ENCODE measurements around the gene ZNF275.
A peak's percentile ranks its signal among the peaks of the same experiment; 100 is the strongest.
"Not testable (repeated sequence)": the region's sequence is repeated elsewhere in the genome, so short reads cannot be mapped to it uniquely, and the experiment has no call there.

The ZNF275 gene

GRCh38 chrX:153320047-153320443 is 13.9 kb upstream of the ZNF275 start:
- DNase-seq, result not testable (repeated sequence)

DNA sequence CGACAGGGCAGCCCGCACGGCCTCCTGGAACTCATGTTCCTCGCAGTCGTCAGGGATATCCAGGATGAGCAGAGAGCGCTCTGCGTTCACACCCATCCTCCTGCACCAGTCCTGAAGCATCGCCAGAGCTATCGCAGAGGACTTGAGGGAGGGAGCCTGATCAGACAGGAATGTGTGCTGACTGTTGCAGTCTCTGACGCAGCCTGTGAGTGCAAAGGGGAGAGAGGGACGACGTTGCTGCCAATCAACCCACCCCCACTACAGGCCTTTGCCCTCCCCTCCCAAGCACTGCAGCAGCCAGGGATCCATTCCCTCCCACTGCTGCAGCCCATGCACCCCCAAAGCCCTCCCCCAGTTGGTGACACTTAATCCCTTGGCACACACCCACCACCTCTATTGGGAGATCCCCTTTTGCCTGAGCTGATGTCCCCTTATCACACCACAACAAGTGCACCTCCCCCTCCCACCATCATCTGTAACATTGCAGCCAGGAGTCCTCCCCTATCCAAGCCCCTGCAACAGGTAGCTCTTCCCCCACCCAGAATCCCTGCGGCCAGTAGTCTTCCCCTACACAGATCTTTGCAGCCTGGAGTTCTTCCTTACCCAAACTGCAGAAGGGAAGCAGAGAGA is 13.3 kb upstream of the ZNF275 start:
- DNase-seq, result no peak

DNA sequence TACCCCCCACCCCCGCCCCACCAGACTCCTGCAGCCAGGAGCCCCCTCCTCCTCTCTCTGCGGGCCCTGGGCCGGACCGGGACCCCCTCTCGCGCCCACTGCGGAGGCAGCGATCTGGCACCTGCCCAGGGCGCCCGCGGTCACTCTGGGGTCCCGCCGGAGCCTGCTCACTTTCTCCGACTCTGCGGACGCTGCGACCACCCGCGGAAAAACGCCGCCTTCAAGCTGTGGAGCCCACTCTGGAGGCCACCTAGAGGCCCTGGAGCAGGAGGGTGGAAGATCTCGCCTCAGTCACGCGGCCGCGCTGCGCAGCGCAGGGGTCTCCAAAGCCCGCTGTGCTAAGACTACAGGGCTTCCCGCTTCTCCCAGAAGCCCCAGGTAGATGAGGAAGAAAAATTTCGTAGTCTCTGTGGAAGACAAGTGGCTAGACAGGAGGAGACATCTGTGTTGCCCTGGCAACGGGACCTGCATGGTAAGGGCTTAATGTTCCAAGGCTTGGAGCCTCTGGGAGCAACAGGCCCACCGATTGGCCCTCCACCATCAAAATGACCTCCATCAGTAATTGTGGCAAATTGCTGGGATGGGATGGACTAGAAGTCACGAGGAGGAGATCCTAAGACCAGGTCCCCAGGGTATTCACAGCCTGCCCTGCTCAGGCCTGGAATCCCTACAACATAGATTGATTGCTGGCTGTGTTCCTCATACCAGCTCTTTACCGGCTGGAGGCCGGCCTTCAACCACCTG is 12.4 kb upstream of the ZNF275 start, which contains the start of gene PNMA6F:
Gene PNMA6F (minus strand): TSS at position 387 of the 744 bp plus-strand sequence. CDS start 1,093 bp downstream, outside the sequence.
- no peak for DNase-seq

- no peak for DNase-seq
Observed at GRCh38 chrX:153327561-153327960, 6.4 kb upstream of the ZNF275 start.

GRCh38 chrX:153333266-153333665 is 687 bp upstream of the ZNF275 start:
- peak; percentile 76 for DNase-seq

- DNase-seq, result no peak
Observed at GRCh38 chrX:153334654-153335295, 822 bp downstream of the ZNF275 start.

DNA sequence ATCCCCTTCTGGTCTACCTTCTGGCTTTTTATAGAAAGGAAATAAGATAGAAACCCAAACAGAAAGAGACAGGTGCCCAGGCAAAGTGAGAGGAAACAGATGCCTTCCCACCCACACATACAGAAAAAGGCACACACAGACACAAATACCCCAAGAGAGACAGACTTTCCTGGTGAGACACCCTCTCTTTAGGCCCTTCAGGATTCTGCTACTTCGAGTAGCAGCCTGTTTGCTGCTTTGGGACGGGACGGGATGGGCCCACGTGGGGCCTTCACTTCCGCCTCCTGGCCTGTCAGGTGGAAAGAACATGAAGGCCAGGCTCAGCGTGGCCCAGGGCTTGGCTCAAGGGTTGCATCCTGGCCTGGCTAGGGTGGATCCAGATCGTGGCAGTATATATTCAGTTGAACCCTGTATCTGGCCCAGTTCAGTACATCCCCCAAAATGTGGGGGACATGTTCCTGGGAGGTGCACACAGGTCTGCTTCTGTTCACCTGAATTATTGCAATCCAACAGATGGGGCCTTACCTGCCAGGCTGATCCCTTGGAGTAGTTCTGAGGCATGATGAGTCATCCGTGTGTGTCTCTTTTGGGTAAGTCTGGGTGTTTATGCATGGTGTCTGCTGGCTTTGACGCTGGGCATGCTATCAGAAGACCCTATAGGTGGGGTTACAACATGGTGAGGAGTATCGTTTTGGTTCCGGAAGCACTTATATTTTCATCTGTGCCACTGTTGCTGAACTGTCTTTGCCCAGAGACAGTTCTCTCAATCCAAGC is 2.4 kb downstream of the ZNF275 start:
- DNase-seq, result no peak

DNA sequence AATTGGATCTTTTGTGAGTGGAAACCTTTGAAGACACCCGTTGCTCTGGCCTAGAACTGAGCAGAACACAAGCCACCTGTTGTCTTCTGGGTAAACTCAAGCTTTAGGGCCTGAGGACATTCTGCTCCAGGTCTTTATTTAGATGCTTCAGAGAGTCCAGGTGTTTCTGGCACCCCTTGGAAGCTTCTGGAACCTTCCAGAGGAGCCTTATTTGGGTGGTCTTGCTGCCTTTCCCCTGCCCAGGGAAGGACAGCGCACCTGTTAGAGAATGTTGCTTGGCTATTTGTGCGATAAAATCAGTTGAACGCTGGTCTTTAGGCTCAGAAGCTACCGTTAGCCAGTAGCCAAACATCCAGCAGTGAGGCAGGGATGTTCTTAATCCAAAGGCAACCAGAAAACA is 3.0 kb downstream of the ZNF275 start:
- DNase-seq, result no peak

DNA sequence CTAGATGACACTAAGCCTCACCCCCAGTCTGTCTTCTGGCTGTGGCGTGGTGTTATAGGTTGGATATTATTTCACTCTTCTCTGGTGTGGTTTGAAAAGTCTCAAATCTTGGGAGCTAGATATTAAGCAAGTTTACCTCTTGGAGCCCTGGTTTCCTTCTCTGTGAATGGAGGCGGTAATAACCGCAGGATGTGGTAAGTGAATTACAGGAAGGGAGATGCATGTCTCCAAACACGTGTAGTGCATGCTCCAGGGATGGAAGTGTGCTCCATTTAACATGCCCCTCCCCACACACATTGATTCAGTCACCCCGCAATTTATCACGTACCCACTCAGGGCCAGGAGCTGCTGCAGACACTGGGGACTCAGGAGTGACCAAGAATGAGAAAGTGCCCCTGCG is 4.9 kb downstream of the ZNF275 start:
- DNase-seq, result no peak

- DNase-seq, result no peak
Observed at GRCh38 chrX:153339662-153340061, 5.7 kb downstream of the ZNF275 start.

GRCh38 chrX:153340111-153340510 is 6.2 kb downstream of the ZNF275 start:
- DNase-seq, result no peak

DNA sequence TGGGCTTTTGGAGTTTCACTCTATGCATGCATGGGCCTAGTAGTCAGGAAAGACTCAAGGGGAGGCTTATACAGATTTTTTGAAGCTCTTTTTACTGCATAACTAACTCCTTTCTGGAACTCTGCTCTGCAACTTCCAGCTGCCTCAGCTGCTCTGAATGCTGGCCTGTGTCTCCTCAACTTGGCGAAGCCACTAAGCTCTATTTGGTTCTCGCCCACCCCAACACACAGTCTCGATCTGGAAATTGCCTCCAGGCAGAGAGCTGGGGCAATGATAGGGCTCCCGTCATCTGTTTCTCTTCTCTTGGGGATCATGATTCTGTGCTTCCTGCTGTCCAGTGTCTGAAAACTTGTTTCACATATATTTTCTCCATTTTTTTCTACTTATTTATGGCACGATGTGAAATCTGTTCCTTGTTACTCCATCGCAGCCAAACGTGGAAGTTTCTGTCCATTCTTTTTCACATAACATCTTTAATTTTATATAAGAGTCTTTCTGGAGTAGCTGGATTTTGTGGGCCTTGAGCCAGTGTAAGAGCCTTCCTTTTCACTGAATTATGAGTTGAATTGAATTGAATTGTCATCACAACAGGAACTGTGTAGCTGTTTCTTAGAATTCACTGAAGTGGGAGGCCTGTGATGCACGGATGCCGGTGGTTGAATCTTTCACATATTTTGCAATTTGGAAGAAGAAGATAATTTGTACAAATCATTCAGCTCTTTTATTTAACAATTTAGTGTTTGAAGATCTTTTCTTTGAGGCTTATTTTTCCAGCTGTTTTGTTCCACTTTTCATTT is 9.0 kb downstream of the ZNF275 start:
- no peak for DNase-seq

GRCh38 chrX:153343674-153344073 is 9.7 kb downstream of the ZNF275 start:
- DNase-seq, result no peak

- no peak for DNase-seq
Observed at GRCh38 chrX:153347530-153347929, 13.6 kb downstream of the ZNF275 start.

DNA sequence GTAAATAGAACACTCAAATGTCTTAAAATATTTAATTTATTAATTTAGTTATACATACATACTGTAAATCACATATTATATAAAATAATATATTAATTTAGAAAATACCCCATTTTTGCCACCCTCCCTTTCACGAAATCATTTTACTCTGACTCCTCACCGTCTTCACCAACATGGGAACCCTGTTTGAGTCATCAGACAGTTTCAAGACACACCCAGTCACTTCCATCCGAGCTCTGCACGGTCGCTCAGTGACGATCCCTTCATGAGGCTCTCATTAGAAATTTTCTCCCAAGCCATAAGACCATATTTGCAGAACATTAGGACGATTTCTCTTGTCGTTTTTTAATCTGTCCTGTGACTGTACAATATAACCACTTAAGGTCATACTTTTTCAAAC is 14.5 kb downstream of the ZNF275 start:
- DNase-seq, result no peak

DNA sequence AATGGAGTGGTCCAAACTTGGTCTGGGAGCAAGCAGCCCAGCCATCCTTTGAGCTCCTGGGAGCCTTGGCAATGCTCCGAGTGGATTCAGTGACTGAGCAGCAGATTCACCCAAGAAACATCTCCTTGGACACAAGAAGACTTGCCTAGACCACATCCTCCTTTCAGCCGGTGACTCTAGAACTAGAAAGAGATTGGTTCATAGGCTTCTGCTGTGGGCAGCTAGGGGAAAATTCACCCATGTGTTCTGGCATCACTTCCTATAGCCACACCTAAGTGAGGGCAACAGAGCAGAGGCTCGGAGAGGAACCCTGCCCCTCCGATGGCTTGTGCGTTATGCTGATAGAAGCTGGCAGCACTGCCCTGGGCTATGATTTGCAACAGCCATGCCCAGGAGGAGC is 16.0 kb downstream of the ZNF275 start:
- no peak for DNase-seq

GRCh38 chrX:153351981-153352380 is 18.0 kb downstream of the ZNF275 start:
- no peak for DNase-seq

GRCh38 chrX:153352858-153353257 is 18.9 kb downstream of the ZNF275 start:
- no peak for DNase-seq

DNA sequence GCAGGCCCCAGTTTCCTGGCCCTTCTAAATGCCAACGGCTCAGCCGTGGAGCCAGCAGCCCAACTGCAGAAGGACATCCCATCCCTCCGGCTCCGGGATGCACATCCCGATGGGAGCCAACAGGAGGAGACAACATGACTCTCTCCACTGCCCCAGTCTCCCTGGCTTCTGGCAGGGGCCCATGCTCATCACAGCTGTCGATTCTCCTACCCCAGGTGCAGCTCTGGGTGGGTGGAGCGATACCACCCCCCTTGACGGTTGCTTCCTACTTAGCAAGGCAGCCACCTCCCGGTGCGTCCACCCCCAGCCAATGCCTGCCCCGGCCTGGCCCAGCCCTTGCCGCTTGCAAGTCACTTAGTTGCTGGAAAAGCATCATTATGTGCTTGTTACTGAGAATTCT is 19.5 kb downstream of the ZNF275 start:
- no peak for DNase-seq

DNA sequence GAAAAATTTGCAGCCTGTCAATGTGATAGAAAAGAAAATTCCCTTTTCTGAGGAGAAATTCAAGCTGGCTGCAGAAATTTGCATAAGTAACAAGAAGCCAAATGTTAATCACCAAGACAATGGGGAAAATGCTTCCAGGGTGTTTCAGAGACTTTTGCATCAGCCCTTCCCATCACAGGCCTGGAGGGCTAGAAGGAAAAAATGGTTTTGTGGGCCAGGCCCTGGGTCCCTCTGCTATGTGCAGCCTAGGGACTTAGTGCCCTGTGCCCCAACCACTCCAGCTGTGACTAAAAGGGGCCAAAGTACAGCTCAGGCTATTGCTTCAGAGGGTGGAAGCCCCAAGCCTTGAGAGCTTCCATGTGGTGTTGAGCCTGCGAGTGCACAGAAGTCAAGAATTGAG is 23.9 kb downstream of the ZNF275 start:
- DNase-seq, result no peak

GRCh38 chrX:153361781-153362397 is 27.9 kb downstream of the ZNF275 start:
- DNase-seq, result no peak

- no peak for DNase-seq
Observed at GRCh38 chrX:153365670-153366069, 31.7 kb downstream of the ZNF275 start.

All from fibroblast of skin of right quadriceps (primary cell).